ENCODE data around the gene SF3B1.

- TF ChIP-seq EZH2 (IDR thresholded peaks at IDR 0.05; ENCODE audit: insufficient read depth, poor library complexity, severe bottlenecking) (no peak), EZH2phosphoT487 (IDR thresholded peaks at IDR 0.05; ENCODE audit: insufficient read depth, low read depth) (no peak)
These were observed 18.6 kb downstream of the SF3B1 start for GRCh38 chr2:197416268-197416667.
